Keratinocyte (primary cell): Measurements from ENCODE around the gene KLK15.

Source experiments
- CTCF ChIP-seq, 3 experiments: IDR thresholded peaks in 1 of 3; conservative IDR thresholded peaks in 1 of 3; optimal IDR thresholded peaks in 1 of 3; 2 replicates in 2 of 3; 3 replicates in 1 of 3; pipeline versions ENCODE3 to v1.5.1; 2011; ENCODE audit warnings: low read length in 3 of 3, mild to moderate bottlenecking in 3 of 3, moderate library complexity in 2 of 3, control low read depth in 1 of 3, inconsistent platforms in 1 of 3; ENCODE audit not compliant: insufficient read depth in 2 of 3; ENCODE audit errors: extremely low read depth in 1 of 3
- EZH2 ChIP-seq: IDR thresholded peaks from one replicate; pipeline ENCODE4 v1.6.1; 2012; ENCODE audit warnings: inconsistent platforms, mild to moderate bottlenecking, low read length, moderate library complexity

DNA sequence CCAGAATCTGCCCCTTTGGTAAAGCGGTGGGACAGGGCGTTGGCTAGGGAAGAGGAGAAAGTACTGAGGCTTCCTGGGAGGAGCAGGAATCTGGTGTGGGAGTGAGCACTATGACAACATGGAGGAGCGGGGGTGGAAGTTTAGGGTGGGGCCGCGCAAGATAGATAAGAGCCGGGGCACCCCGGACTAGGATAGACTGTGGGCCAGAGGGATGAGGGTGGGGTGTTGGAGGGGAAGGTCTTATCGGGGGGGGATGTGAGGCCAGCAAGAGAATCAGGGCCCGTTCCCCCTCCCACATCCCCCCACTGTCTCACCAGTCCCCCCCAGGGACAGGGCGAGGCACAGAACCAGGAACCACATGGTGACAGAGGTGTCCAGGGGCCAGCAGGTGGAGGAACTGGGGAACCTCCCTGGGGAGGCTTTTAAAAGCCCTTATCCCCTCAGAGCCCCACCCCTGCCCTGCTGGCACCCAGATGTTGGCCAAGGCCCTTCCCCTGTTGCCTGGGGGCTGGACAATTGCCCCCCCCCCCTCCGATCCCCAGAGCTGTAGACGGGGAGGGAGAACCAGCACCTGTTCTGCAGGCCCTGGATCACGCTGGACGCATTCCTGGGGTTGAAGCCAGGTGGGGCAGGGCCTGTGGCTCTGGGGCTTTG is 9.9 kb downstream of the KLK15 start, which contains the start of gene KLK1:
- TF ChIP-seq CTCF (optimal IDR thresholded peaks at IDR 0.05 in 1 of 3, IDR thresholded peaks at IDR 0.05 in 1 of 3, conservative IDR thresholded peaks at IDR 0.05 in 1 of 3; ENCODE audit: extremely low read depth in 1 of 3, insufficient read depth in 2 of 3, low read length in 3 of 3), result no peak
- no peak for TF ChIP-seq EZH2
